Bone marrow (tissue), 2 donors: ENCODE results near the gene ARHGAP23.
"Not testable (repeated sequence)": the region's sequence is repeated elsewhere in the genome, so short reads cannot be mapped to it uniquely, and the experiment has no call there.

ENCODE experiments used
- DNase-seq, 2 donors: peaks; one replicate each; lab custom pipeline; 2025; lab: John Stamatoyannopoulos, UW

The ARHGAP23 gene

DNA sequence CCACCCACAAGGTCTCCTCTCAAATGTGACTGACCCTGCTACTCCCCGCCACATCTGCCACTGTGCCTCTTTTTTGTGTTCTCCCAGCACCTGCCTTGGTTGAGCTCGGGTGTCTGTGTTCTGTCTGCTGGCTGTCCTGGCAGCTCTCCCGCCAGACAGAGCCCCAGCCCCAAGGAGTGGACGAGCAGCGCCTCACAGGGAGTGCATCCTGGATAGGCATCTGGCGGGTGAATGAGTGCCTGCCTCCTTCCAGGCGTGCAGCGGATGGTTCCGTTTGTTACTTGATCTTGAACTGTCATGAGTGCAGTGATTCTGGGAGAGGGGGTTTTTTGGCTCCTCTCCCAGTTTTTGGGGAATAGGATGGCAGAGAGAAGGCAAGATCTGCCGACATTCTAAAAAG, 99.9 kb downstream of the ARHGAP23 start:
- not testable (repeated sequence) for DNase-seq

DNA sequence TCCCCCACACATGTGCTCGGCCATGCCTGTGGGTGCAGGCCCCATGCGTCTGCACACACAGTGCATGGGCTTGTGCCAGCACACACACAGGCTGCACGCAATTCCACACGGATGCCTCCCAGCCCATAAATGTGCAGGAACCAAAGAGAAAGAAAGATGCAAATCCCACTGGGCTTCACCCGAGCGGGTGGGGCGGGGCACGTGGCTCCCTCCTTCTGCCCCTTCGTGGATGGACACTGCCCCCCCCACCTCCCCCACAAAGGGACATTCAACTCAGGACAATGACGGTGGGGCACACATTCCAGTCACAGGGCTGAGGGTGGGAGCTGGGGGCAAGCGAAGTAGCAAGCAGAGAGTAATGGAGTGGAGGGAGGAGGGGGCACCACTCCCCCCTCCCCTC, 102.6 kb downstream of the ARHGAP23 start:
- DNase-seq = not testable (repeated sequence)

DNA sequence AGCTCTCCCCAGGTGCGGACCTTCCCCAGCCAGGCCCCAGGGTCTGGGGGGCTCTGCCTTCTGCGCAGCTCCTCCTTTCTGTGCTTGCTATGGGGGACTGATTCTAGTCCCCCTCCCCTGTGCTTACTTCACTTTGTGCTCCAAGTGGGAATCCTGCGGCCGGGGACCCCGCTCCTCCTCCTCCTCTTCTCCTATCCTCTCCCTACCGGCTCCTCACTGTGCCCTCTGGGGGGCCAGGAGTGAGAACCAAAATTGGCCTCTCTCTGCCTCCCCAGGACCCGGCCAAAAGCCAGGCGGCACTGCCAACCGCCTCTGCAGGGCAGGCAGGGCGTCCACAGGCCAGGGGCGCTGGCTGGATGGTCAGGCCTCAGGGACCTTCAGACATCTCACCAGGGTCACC, 103.5 kb downstream of the ARHGAP23 start:
- DNase-seq = not testable (repeated sequence)

DNA sequence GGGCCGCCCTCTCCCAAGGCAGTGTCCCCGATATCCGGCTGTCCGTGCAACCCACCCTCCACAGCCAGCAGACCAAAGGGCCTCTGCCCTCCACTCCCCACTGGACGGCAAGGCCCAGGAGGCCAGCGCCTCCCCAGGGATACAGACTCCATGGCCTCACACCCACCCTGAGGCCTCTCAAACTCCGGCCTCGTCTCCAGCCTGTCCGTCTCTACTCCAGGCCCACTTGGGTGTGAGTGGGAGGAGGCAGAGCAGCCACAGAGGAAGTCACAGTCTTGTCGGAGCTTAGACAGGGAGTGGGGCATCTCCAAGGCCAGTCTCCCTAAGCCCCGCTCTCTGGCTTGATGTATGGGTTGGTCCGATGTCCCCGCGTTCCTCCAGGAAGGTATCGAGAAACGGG, 104.2 kb downstream of the ARHGAP23 start:
- no peak for DNase-seq

DNA sequence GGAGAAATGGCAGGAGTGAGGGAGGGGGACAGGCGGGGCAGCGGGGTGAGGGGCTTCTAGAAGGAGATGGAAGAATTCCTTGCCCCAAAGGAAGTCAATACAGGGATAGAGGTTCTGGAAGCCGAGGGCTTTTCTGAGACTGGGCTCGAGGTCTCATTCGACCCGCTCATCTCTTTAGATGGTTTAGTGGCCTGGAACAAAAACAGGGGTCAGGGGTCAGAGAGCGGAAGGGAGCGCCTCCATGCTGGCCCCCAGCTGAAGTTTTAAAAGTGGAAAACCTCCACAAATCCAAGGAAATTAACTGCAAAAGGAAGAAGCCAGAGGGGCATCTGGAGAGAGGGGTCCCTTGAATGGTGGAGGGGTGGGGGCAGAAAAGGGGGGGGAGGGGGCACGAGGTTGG, 105.0 kb downstream of the ARHGAP23 start:
- DNase-seq = no peak

DNA sequence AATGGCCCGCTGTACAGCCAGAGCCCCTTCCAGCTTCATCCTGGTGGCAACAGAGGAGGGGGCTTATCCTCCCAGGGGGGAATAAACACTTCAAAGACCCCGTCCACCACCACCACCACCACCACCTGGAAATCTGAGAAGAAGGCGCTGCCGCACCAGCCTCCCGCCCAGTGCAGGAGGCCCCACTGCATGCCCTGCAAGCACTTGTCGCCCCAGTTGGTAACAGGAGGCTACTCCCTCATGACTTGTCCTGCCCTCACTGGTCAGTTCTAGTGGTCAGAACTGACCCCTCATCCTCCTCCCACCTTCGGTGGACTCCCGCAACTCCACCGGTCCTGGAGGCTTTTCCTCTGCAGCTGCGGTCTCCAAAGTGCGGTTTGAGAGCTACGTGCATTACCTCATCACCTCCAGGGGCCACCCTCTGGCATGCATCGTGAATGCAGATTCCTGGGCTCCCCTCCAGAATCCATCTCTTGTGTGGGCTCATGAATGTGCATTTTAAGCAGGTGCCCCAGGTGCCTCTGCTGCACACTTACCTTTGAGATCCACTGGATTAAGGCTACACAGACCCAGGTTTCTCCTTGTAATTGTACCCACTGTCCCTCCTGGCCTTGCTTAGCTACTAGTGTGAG, 105.7 kb downstream of the ARHGAP23 start:
- no peak for DNase-seq

DNA sequence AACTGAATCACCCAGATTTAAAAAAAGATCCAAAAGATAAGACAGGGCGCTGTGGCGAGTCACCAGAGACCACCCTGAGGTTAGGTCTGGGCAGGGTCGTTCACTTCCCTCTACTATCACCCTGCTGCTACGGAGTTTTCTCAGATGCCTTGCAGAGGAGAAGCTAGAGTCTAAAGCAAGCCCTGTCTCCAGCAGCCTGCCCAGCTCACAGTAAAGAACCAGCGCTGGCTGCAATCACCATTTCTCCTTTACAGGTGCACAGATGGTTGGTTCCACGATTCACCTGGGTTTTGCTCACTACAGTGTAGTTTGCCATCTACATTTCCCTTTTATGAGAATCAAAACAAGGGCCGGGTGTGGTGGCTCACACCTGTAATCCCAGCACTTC, 106.2 kb downstream of the ARHGAP23 start:
- DNase-seq = no peak

DNA sequence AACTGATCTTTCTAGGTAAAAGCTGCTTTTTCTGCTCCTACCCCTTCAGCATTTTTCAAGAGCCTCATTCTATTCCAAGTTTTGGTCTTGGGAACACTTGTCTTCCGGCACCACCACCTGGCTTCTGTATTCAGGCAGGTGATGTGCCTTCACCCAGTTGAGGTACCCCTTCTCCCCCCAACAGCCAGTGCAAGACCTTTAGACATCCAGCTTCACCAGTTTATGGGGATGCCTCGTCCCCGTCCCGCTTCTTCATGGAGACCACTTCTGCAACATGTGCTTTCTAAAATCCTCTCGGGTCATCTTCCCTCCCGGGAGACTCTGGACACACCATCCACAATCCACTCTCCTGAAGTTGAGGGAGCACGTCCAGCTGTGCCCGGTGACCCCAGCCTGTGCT, 107.6 kb downstream of the ARHGAP23 start:
- no peak for DNase-seq

DNA sequence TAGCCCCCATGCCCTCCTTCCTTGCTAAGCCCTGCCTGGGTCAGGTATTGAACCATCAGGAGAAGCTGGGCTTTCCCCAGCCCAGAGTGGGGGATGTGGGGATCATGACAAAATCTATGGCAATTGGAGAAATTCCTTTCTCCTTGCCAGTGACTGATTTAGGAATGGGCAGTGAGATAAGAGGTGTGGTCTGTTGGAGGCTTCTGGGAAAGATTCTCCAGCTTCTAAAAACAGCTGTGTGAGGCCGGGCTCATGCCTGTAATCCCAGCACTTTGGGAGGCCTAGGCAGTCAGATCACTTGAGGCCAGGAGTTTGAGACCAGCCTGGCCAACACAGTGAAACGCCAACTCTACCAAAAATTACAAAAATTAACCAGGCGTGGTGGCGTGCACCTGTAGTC, 108.4 kb downstream of the ARHGAP23 start:
- no peak for DNase-seq

DNA sequence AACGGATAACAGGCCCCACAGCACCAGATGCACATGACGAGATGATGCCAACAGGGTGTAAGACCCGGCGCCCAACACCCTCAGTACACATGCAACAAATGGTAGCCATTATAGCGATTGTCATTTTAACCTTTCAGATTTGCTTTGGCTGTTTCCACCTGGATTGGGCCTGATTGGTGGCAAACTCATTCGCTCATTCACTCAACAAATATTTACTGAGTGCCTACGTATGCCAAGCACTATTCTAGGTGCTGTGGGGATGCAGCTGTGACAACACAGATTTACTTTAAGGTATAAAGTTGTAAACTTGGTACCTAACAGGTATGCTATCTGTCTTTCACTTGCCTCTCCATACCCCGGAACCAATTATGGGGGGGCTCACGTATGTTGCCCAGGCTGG, 110.6 kb downstream of the ARHGAP23 start:
- no peak for DNase-seq

DNA sequence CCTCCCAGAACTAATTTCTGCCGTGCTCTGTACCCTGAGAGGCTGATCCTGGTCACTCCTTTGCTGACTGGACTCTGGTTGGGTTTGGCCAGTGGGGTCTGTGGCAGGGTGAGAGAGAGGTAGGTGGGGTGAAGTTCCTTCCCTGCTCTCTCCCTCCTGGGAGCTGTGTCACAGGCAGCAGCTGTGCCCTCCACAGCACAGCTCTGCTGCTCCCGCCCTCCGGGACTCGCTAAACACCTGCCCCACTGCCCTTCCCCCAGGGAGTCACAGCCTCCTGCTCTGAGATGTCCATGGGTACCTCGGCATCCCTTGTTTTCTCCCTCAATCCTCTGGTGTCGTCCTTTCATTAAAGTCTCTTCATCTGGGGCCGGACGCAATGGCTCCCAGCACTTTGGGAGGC, 111.1 kb downstream of the ARHGAP23 start:
- DNase-seq = no peak

DNA sequence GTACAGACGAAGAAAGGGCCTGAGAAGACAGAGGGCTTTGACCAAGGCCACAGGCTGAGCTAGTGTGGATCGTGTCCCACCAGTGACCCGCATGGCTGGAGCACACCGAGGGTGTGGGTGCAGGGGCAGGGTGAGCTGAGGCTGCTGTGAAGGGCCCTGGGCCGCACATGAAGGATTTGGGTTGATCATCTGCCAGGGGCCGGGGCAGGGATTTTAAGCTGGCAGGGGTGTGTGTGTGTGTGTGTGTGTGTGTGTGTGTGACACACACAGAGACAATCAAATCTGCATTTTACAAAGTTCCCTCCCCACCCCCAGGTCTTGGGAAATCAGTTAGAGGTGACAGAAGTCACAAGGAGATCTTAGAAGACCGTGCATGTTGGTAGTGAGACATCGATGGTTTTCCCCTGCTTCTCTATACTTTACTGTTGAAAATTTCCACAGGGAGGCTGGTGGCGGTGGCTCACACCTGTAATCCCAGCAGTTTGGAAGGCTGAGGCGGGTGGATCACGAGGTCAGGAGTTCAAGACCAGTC, 112.3 kb downstream of the ARHGAP23 start:
- DNase-seq = no peak

DNA sequence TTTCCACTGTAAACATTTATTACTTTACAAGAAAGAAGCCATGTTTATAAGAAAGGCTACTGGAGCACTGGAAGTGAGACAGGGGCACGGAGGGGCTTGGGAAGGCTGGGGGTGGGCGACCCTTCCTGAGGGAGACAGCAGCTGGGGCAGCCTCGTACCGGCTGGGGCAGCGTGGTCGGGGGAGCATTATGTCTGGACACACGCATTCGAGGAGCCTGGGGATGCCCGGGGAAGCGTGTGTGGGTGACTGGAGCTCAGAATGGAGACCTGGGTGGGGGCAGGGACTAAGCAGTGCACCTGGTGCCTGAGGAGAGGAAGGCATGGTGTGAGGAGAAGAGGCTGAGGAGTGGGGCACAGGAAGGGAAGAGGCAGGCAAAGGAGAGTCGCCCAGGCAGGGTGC, 113.0 kb downstream of the ARHGAP23 start:
- no peak for DNase-seq

DNA sequence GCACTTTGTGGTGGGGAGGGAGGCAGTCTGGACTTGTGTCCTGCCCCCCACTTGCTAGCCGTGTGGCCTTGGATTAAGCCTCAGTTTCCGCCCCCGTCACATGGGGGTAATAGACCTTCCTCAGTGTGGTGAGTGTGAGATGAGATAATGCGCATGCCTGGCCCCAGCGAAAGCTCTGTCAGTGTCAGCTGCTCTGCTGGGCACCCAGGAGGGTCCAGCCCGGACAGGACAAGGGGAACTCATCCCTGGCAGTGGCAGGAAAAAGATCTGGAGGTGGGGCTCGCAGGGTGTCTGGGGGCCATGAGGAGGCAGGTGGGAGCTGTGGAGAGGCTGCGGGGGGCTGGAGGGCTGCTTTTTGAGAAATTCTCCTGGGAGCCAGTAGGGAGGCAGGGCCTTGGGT, 114.0 kb downstream of the ARHGAP23 start:
- DNase-seq = no peak

DNA sequence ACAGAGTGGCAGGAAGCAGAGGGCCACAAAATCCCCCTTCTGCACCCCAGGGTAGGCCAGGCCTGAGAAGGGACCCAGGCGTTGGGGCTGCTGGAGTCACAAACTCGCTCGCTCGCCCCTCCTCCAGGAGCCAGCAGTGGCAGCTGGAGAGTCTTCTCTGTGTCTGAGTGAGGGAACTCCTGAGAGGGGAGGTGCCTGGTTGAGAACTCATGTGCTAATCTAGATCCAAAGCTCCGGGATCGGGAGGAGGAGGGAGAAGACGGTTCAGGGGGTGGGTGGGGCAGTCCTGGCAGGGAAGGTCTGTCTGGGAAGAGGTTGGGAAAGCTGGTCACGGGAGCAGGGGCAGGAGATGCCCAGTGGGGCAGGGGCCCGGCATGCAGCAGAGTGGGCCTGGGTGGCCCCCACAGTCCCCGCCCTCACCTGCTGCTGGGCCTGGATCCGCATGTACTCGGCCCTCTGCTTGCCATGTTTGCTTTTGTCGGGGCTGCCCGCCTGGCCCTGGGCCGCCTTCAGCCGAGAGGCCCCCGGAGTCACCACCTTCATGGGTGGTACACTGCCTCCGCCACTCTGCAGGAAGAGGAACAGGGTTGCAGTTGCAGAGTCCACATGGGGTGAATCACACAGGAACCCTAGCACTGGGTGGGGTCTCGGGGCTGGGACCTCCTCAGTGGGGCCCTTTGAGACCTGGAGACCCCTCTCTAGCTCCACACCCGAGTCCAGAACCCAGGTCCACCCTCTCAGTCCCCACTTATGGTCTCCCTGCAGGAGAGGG, 115.3 kb downstream of the ARHGAP23 start:
- no peak for DNase-seq

DNA sequence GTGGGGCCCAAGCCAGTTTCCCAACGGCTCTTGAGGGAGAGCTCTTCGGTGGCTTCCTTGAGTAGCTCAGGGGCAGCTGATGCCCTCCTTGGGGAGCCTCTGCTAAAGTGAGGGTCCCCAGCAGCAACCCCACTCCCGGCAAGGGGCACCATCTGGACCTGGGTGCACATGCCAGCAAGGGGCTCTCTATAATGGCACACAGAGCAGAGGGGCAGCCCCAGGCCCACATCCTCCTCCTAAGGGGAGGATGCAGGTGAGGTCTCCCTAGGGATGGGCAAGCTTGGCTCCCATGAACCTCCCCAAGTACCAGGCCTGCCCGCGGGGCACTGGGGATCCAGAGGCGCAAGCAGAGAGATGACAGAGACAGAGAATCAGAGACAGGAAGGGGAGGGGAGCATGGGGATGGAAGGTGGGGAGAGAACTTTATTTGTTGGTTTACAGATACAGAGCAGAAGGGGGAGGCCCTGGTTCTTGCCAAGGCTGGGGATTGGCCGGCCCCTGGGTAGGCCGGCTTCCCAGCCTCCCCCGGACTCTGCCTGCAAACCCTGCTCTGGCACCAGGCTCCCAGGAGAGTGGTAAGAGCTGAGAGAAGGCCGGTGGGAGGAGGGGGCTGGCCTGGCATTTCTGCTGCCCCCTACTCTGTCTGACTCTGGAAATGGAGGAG, 116.0 kb downstream of the ARHGAP23 start:
- no peak for DNase-seq

DNA sequence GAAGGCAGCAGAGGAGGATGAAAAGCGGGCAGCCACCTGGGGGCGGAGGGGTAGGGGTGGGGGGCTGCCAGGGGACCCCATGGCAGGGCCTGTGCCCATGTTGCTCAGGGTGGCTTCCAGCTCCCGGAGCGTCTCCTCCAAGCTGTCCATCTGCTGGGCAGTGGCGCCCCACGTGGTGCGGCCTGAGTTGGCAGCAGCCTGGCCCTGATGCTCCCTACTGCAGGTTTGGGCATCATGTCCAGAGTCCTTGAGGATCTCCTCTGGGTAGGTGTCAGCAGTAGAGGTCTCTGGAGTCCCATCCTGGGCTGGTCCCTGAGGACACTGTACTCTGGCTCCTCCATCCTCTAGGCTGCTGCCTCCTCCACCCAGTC, 116.6 kb downstream of the ARHGAP23 start:
- DNase-seq = no peak

DNA sequence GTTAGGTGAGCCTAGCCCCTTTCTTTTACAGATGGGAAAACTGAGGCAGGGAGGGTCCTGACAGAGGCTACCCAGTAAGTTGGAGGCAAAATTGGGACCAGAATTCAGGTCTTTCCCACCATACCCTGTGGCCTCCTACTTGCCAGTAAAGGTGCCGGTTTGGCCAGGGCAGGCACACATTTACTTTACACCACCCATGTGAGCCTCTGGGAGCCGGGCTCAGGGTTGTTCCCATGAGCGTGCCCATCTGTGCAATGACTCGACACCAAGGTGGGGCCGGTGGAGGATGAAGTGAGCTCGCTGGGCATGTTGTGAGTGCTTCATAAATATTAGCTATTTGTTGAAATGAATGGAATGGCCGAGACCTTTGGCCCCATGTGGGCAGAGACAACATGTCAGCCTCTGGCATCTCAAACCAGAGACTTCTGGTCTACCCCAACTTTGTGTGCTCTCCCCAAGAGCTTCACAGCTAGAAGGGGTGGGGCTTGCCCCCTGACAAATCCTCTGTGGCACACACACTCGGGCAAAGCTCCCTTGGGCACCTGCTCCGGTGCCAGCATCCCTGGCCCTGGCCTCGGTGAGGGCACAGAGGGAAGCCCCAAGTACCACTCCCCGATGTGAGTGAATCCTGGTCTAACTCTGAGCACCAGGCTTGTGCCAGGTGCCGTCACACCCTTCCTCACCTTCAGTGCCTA, 117.4 kb downstream of the ARHGAP23 start:
- no peak for DNase-seq

DNA sequence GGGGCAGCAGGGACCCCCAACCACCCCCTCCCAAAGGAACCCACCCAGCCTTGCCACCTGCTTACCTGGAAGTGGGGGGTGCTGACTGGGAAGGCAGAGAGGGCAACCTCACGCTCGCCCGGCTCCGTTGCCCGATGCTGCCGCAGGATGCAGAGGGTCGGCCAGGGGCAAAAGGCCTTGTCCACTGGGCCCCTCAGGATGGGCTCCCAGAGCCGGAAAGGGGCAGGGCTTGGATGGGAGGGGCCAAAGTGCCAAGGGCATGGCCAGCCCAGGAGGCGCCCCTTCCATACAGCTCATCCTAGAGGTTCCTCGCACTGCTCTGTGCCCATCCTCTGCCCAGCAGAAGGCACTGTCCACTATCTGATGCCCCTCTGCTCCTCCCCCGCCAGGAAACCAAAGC, 118.1 kb downstream of the ARHGAP23 start:
- no peak for DNase-seq

DNA sequence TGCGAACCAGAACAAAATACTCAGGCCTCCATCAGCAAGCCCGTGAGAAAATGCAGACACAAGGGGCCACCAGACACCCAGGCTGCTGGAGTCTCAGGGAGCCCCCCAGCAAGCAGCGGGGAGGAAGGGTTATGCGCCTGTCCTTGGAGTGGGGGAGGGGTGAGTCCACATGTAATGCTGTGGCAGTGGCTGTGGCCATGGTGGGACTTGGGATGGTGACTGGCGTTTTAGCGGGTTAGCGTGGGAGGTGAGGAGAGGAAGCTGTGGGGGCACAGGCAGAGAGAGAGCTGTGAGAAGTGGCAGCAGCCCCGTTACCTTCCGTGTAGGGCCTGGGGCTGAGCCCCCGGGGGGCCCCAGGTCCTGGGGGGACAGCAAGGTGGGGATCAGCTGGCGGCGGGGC, 119.2 kb downstream of the ARHGAP23 start:
- DNase-seq = no peak

DNA sequence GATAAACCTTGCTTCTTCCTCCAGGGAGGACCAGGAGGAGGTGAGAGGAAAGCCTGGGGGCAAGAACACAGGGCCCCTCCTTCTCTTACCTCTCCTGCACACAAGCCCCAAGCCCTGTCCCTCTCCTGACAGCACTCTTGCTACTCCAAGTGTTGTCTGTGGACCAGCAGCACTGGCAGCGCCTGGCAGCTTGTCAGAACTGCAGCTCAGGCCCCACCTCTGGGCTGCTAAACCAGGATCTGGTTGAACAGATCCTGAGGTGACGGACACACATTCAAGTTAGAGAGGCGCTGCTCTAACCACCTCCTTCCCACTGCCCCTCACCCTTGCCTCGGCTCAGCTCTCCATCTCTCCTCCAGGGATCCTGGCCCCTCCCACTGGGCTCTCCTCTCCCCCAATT, 121.0 kb downstream of the ARHGAP23 start:
- DNase-seq = no peak

DNA sequence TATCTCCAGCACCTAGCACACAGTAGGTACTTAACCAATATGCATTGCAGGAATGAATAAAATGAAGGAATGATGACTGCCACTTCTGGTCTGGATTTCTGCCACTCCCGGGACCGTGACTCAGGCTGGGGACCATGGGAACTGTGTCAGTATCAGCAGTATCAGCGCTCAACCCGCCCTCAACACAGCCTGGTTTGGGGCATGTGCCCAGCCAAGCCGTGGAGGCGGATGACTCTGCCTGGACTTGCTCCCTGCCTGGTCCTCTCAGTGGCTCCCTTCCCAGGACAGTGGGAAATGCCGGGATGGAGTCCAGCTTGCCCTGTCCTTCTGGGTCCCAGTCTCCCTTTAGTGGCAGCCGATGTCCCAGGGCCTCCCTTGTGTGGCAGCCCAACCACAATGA, 122.4 kb downstream of the ARHGAP23 start:
- no peak for DNase-seq

DNA sequence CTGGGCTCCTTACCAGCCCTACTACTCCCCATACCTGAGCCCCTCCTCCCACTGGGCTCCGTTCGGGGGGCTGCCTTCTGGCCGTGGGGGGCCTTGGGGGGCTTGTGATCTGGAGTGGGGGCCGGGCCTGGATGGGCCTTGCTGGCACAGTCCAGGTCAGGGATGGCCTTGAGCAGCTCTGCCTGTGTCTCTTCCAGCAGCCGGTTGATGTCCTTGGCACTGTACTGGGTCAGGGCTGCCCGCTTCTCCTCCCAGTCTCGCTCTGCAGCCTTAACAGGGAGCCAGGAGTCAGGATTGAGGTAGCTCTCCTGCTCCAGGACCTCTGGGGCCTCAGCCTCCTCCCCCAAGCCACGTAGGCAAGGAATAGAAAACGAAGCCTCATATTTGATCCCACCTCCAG, 122.9 kb downstream of the ARHGAP23 start:
- DNase-seq = no peak
